HepG2 (cell line): ENCODE measurements around the gene CBX2. TPM values are rescaled to one million over a fixed set of nuclear protein-coding genes. Genes with fewer than 3 reads are reported as not detected.
A peak's percentile ranks its signal among the peaks of the same experiment; 100 is the strongest.

Experiments
- BHLHE40 ChIP-seq: IDR thresholded peaks from 2 replicates; pipeline ENCODE4 v1.6.1; 2011; ENCODE audit warnings: low read length, improper control_type of control experiment
- DMTF1 ChIP-seq: sonication (generic); formaldehyde crosslinking; IDR thresholded peaks from 2 replicates; pipeline ENCODE4 v1.4.0; 2020; ENCODE audit warnings: mild to moderate bottlenecking, missing genetic modification reagents
- HNRNPK ChIP-seq: fragments of 200-400 bp; formaldehyde crosslinking; IDR thresholded peaks from 2 replicates; pipeline ENCODE4 v1.6.1; 2018; ENCODE audit warnings: low read length, low read depth, moderate library complexity, mild to moderate bottlenecking; ENCODE audit not compliant: poor library complexity, severe bottlenecking
- IKZF5 ChIP-seq: IDR thresholded peaks from 2 replicates; pipeline ENCODE4 v1.6.1; 2018; ENCODE audit warnings: missing genetic modification reagents, mild to moderate bottlenecking, missing compliant biosample characterization
- MED13 ChIP-seq: sonication (generic); formaldehyde crosslinking; IDR thresholded peaks from 2 replicates; pipeline ENCODE4 v1.5.0; 2020; ENCODE audit warnings: missing genetic modification reagents
- MXI1 ChIP-seq: IDR thresholded peaks from 3 replicates; pipeline ENCODE4 v1.6.1; 2012; ENCODE audit warnings: low read depth, low read length, inconsistent platforms, borderline replicate concordance
- NFE2L2 ChIP-seq: fragments of 150-350 bp; IDR thresholded peaks from 2 replicates; pipeline ENCODE4 v1.6.1; 2014; ENCODE audit warnings: low read length
- PLRG1 ChIP-seq: fragments of 450-650 bp; conservative IDR thresholded peaks from 2 replicates; pipeline ENCODE4 v1.6.1; 2016
- SRSF4 ChIP-seq: fragments of 200-400 bp; formaldehyde crosslinking; IDR thresholded peaks from one replicate; pipeline ENCODE4 v1.6.1; 2018; ENCODE audit warnings: mild to moderate bottlenecking, low read depth, low read length, moderate library complexity; ENCODE audit not compliant: poor library complexity, severe bottlenecking
- TOPORS ChIP-seq: sonication (generic); formaldehyde crosslinking; IDR thresholded peaks from 2 replicates; pipeline ENCODE4 v1.8.0; 2023; ENCODE audit warnings: mild to moderate bottlenecking, missing genetic modification reagents
- XRCC5 ChIP-seq: fragments of 200-400 bp; formaldehyde crosslinking; optimal IDR thresholded peaks from 2 replicates; pipeline ENCODE3; 2017; ENCODE audit warnings: mild to moderate bottlenecking, low read length
- ZKSCAN8 ChIP-seq: IDR thresholded peaks from 2 replicates; pipeline ENCODE4 v1.6.1; 2016; ENCODE audit warnings: borderline replicate concordance, missing genetic modification reagents, missing compliant biosample characterization
- ZNF18 ChIP-seq: sonication (generic); formaldehyde crosslinking; IDR thresholded peaks from 2 replicates; pipeline ENCODE4 v1.8.0; 2022; ENCODE audit warnings: mild to moderate bottlenecking, missing genetic modification reagents; ENCODE audit not compliant: insufficient replicate concordance
- ZNF335 ChIP-seq: sonication (generic); formaldehyde crosslinking; IDR thresholded peaks from 2 replicates; pipeline ENCODE4 v1.4.0; 2020; ENCODE audit warnings: missing genetic modification reagents
- ZNF570 ChIP-seq: sonication (generic); formaldehyde crosslinking; IDR thresholded peaks from 2 replicates; pipeline ENCODE4 v1.4.0; 2020; ENCODE audit warnings: mild to moderate bottlenecking, missing genetic modification reagents, borderline replicate concordance
- ZNF687 ChIP-seq: sonication (generic); formaldehyde crosslinking; IDR thresholded peaks from 2 replicates; pipeline ENCODE4 v1.5.1; 2020; ENCODE audit warnings: mild to moderate bottlenecking, missing genetic modification reagents, moderate library complexity
- polyA plus RNA-seq, 8 experiments: library from polyadenylated mRNA; depleted of rRNA in 3 of 8; stranded (reverse) in 7 of 8; unstranded in 1 of 8; fragments of >200 nt; fragmentation: Illumina TruSeq in 4 of 8; extraction: Trizol in 4 of 8; gene quantifications; 2 replicates each; pipeline versions ENCODE4 v1.2.1 to v1.2.3, GENCODE V29; 2011 to 2016; ENCODE audit warnings: low read depth in 4 of 8, missing spikeins in 1 of 8, mixed read lengths in 1 of 8; ENCODE audit not compliant: insufficient read depth in 1 of 8
- total RNA-seq, 5 experiments: library from RNA; depleted of rRNA; stranded (reverse); fragments of >200 nt; fragmentation: Illumina TruSeq; extraction: Trizol; gene quantifications; 2 replicates each; pipeline ENCODE4 v1.2.3, GENCODE V29; 2016; ENCODE audit warnings: low read depth in 1 of 5

Gene CBX2
- total and polyA plus RNA-seq, 2 of the 13 experiments (the other 11 are each of a cell fraction or from before 2014, with no cell fraction given), result 14.5 to 31.1 TPM

- TF ChIP-seq XRCC5, result peak; percentile 49
- peak; percentile 69 for TF ChIP-seq ZNF335 (CRISPR knock-in tag)
- no peak for TF ChIP-seq DMTF1
- no peak for TF ChIP-seq PLRG1
- TF ChIP-seq ZKSCAN8 (CRISPR knock-in tag), result 0 out of 2 replicates have a peak, but pooled peaks have one; percentile 30
- TF ChIP-seq ZNF18 (CRISPR knock-in tag), result no peak
- TF ChIP-seq NFE2L2, result no peak
- TF ChIP-seq IKZF5, result 0 out of 2 replicates have a peak, but pooled peaks have one; percentile 64
- no peak for TF ChIP-seq MED13
- TF ChIP-seq SRSF4, result no peak
- peak; percentile 38; the same call in 1 of the 2 replicates for TF ChIP-seq ZNF570 (CRISPR knock-in tag)
- peak; percentile 61; the same call in 1 of the 2 replicates for TF ChIP-seq BHLHE40
- no peak for TF ChIP-seq MXI1
- TF ChIP-seq ZNF687 (CRISPR knock-in tag), result peak; percentile 88
- TF ChIP-seq HNRNPK, result peak; percentile 76
- peak; percentile 32; the same call in 1 of the 2 replicates for TF ChIP-seq TOPORS
Measured at GRCh38 chr17:79831265-79832217, 53.6 kb downstream of the CBX2 start (continued).
